ENCODE data around the gene PPP1R3F.
"Not testable (repeated sequence)": the region's sequence is repeated elsewhere in the genome, so short reads cannot be mapped to it uniquely, and the experiment has no call there.

Gene PPP1R3F

DNA sequence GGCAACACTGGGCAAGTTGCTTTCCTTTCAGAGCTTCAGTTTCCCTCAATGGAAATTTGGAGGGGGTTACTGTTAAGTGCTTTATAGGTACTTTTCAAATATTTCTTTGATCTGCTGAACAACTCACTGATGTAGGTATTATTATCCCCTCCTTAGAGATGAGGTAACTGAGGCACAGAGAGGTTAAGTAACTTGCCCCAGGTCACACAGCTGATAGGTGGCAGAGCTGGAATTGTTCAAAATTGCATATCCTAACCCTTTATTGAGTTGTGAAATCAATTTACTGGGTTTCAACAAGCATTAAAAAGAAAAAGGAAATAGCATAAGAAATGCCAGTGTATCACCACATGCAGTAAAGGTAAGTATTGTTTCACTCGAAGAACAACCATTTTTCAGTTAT is 6.6 kb downstream of the PPP1R3F start:
- no peak for DNase-seq (ENCODE audit: low read depth)

DNA sequence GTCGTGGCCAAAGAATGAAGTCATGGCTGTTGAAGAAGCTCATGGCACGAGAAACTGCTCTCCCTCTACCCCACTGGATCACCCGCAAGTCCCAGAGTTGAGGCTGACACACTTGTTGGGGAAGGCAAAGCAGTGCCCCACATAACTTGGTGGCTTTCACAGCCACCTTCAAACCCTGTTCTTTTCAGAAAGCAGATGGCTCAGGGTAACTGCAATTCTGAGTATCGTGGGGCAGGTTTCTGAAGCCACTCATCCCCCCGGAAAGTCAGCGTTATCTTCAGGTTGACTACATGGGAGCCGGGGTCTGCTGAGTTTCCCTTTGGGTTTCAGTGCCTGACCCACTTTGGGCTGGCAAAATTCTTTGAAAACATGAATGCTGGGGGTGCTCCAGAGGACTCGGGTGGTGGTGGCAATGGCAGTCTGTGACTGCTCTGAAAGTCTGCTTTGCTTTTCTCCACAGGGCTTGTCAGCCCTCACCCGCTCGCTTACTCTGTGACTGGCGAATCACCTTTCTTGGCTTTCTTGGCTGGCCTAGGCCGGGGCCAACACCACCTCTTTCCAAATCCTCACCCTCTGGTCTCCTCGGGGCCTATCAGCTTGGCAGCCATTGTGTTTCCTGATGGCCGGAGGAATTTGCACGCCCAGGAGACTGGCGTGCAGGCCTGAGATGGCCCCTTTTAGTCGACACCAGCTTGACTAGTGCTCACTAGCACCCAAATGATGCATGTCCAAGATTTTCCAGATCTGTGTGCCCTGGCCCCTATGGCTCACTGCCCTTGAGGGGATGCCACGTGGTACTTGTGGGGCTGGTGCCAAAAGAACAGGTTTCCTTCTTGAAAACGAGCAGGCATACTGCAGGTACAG is 7.3 kb downstream of the PPP1R3F start:
- peak; percentile 7 for DNase-seq (ENCODE audit: low read depth)

DNA sequence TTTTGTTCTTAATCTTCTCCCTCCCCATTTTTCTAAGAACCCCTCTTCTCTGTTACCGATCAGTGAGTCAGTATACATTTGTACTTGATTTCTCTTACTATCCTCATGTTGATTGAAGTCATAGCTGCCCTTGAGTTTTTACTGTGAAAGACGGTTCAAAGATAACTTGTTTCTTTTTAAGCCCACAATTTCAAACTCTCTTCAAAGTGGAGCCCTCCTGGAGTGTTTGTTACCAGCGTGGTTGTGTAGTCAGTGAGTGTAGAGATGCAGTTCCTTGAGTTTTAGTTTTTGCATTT is 7.9 kb downstream of the PPP1R3F start:
- no peak for DNase-seq (ENCODE audit: low read depth)

DNA sequence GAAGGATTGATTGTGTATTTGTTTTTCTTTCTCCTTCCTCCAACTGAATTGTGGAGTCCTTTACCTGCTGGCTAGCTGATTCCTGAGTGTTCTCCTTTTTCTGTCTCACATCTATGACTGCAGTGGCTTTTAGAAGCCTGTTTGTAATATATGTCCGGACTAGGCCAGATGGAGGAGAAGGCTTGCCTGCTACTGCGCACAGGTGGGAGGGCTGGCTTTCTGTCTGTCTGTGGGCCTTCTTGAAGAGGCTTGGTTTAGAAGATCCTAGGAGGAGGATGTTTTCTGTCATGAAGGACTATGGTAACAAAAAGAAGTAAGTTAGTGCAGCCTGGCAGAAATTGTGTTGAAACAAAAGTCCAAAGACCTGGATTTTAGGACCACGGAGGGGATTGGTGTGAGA is 8.5 kb downstream of the PPP1R3F start:
- no peak for DNase-seq (ENCODE audit: low read depth)

DNA sequence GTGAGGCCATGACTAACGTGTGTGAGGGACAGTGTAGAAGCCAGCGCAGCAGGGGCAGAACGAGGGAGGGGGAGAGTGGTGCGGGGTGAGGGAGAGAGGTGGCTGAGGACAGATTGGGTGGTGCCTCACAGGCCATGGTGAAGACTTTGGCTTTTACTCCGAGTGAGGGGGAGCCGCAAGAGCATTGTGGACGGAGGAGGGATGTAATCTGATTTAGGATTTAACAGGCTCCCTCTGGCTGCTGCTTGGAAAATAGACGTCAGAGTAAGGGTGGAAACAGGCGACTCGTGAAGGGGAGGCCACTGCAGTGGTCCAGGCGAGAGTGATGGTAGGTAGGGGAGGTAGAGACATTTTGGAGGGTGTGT is 13.0 kb downstream of the PPP1R3F start:
- DNase-seq (ENCODE audit: low read depth): peak; percentile 27

DNA sequence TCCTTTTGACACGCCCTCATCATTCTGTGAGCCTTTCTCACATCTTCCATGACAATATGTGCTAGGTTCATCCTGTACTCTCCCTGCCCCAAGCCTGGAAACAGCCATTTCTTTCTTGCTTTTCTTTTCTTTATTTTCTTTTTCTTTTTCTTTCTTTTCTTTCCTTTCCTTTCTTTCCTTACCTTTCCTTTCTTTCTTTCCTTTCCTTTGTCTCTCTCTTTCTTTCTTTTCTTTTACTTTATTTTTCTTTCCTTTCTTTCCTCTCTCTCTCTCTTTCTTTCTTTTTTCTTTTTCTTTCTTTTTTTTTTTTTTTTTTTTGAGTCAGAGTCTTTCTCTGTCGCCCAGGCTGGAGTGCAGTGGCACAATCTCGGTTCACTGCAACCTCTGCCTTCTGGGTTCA is 14.6 kb downstream of the PPP1R3F start:
- DNase-seq (ENCODE audit: low read depth): no peak

DNA sequence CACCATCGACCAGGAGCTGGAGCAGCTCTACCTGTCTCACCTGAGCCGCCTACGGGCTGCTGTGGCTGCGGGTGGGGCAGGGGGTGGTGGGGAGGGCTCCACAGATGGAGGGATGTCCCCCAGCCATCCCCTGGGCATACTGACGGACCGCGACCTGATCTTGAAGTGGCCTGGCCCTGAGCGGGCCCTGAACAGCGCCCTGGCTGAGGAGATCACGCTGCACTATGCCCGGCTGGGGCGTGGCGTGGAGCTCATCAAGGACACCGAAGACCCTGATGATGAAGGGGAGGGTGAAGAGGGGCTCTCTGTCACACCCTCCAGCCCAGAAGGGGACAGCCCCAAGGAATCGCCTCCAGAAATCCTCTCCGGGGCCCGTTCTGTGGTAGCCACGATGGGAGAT is 16.5 kb downstream of the PPP1R3F start:
- DNase-seq (ENCODE audit: low read depth): no peak

DNA sequence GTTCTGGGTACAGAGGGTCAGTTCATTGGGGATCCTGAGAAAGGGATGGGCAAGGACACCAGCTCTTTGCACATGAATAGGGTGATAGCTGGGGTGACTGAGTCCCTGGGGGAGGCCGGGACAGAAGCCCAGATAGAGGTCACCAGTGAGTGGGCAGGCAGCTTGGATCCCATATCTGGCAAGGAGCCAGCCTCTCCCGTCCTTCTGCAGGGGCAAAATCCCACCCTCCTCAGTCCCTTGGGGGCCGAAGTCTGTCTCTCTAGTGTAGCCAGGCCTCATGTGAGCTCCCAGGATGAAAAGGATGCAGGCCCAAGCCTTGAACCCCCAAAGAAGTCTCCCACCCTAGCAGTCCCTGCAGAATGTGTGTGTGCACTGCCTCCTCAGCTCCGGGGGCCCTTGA is 17.0 kb downstream of the PPP1R3F start:
- DNase-seq (ENCODE audit: low read depth): no peak

DNA sequence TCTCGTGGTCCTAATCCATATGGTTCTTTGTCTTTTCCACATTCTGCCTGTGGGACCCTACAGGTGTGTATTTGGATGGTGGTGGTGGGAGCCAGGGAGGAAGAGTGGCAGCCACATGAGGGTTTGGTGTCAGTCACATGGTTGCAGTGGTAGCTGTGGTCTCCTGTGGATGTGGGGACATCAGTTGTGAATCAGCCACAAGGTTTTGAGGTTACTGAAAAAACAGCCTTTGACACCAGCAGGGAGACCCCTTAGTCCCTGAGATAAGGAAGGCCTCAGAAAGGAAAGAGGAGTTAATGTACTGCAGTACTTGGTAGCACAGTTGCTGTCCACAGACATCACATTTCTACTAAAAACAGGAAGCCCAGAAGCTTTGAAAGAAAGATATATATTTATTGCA is 18.1 kb downstream of the PPP1R3F start:
- no peak for DNase-seq (ENCODE audit: low read depth)

DNA sequence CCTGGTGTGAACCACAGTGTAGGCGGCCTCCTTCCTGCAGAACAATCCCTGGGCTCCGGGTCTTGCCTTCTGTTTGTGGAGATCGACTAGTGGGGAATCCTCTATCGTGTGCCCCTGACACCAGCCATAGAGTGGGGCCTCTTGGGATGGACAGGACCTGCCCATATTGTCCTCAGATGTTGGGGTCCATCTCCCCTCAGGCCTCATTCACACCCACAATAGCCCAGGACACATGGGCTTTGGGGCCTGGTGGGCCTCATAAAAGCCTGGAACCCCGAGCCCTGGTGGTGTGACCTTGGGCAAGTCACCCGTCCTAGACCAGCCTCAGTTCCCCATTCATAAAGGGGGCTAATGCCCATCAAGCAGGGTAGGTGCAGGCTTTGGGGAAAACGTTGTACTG is 20.6 kb downstream of the PPP1R3F start:
- DNase-seq (ENCODE audit: low read depth): no peak

DNA sequence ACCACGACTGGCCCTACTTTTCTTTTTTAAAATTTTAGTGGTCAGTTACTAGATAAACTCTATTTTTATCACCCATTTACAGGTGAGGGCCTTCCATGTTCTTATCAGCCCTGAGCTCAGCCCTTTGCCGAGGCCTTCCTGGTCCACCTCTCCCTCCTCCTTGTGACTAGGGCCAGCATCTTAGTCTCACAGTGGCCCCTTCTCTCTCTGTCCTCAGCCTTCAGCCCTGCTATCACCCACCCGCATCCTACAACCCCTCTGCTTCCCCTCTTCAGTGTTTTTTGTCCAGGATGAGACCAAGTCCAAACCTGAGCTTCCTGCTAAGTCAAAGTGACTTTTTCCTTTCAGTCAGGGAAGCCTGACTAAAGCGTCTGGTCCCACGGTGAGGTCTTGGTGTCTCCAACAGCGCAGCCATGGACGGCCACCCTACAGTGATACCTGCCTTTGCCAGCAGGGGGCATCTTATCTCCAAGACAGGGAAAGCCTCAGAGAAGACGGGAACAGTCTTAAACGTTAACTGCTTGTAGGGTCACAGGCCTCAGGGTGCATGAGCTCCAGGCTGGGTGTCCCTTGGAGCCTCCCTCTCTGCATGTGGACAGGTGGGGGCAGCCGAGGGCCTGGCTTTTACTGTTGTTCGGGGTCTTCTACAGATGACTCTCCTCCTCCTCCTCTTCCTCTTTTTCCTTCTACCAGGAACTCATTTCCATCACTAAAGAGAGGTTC is 22.2 kb downstream of the PPP1R3F start:
- peak; percentile 41 for DNase-seq (ENCODE audit: low read depth)

DNA sequence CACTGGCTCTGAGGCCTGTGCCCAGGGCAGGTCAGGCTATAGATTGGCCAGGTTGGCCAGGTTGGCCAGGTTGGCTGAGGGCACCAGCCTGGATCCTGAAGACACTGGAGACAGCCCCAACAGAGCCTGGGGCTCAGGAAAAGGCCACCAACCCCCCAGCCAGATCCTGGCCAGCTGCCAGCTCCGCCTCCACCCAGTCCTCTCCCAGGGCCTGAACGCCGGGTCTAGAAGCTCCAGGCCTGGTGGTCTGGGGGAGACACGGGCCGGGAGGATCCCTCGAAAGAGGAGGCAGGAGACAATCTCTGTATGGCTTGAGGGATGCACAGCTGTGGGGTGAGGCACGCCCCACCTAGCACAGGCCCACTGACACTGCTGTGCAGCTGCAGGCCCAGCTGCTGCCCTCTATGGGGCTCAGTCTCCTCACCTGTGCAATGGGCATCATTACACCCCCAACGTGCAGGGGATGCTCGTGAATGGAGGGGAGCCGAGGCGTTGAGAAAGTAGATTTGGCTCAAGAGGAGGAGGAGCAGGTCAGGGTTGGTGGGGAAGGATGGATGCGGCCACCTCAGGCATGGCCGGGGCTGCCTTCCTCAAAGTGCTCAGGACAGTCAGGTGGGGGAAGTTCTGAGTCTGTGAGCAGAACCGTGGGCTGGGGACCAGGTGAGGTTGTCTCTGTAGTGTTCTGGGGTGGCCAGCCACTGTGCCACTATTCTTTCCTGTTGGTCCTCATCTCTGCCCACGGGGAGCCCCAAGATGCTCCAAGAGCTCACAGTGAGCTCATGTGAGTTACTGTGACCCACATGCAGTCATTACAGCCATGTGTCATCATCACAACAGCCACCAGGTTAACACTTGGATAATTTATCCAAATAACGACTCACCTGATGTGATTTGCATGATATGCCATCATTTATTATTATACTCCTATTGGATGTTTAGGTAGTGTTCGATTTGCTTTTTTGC is 23.1 kb downstream of the PPP1R3F start:
- DNase-seq (ENCODE audit: low read depth): no peak

DNA sequence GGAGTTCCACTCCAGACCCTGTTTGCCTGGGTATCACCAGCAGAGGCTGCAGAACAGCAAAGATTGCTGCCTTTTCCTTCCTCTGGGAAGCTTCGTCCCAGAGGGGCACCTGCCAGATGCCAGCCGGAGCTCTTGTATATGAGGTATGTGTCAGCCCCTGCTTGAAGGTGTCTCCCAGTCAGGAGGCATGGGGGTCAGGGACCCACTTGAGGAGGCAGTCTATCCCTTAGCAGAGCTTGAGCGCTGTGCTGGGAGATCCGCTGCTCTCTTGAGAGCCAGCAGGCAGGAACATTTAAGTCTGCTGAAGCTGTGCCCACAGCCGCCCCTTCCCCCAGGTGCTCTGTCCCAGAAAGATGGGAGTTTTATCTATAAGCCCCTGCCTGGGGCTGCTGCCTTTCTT is 29.7 kb downstream of the PPP1R3F start:
- DNase-seq (ENCODE audit: low read depth): not testable (repeated sequence)

DNA sequence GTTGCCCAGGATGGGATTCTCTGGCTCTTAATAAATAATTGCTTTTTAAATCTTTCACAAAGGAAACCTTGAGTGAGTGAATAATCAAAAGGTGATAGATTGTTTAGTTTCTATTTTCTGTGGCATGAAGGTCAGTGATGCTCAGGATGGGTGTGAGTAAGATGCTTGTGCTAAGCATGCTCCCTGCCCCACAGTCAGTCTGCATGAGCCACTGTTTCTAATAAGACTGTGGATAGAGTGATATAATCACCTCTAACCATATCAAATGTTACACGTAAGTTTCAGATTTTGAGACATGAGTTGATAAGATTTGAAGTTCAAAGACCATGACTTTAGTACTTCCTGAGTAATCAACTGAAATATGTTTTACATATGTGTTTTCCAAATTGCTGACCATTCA is 31.1 kb downstream of the PPP1R3F start:
- no peak for DNase-seq (ENCODE audit: low read depth)

DNA sequence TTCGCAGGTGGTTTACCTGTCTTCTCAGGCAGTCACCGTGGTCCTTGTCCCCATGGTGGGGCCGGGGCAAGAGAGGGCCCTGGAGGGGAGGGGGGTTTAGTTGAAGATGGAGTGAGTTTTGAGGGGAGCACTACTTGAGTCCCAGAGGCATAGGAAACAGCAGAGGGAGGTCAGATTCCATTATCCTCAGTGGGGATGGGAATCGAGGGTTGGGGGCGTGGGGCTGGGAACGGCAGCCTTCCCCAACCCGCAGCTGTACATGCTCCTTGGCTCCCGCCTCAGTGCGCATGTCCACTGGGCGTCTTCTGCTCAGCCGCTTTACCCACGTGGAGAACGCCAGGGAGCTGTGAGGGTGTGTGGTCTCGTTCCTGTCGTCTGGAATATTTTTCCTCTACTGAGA is 33.8 kb downstream of the PPP1R3F start, which contains the start of gene GAGE10:
Gene GAGE10 (plus strand): TSS at position 301 of the 400 bp plus-strand sequence. CDS start 1,214 bp downstream, outside the sequence.
- DNase-seq (ENCODE audit: low read depth): no peak

DNA sequence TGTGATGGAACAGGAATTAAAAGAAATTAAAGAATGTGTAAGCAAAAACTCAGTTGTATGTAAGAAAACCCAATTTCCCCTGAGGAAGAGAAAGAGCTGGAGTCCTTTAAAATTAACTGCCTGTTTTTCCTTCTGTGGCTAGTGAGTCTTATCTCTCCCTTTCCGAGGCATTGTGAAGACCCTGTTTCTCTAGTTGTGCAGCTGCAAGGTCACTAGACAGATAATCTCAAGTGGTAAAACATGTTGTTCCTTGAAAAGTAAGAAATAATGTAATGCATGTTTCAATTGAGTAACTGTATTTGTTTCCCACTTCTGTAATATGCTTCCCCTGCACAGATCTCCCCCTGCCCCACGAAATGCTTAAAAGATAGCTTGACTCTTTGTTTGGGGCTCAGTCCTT is 38.2 kb downstream of the PPP1R3F start:
- not testable (repeated sequence) for DNase-seq (ENCODE audit: low read depth)

DNA sequence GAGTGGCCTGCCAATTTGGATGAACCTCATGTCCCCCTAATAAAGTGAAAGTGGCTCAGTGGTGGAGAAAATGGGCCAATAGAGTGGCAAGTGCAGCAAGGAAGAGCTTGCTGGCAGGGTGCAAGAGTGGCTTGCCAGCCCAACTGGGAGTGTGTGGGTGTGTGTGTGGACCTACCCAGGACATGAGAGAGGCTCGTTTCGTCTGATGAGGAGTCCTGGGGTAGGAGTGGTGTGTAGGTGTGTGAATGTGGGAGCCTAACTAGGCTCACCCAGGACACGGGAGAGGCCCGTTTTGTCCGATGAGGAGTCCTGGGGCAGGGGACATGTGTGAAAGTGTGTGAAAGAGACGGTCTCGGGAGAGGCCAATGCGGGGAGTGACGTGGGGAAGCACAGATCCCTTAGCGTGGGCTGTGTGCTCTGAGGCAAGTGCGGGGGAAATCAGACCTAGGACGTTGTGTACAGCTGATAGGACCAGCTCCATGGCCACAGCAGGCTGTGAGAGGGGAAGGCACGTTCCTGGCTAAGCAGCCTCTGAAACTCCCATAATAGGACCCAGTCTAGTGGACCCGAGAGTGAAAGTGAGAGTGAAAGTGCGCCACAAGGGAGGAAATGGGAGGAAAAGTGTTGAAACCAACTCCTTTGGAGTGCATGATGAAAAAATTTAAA is 39.1 kb downstream of the PPP1R3F start:
- DNase-seq (ENCODE audit: low read depth): peak; percentile 10

DNA sequence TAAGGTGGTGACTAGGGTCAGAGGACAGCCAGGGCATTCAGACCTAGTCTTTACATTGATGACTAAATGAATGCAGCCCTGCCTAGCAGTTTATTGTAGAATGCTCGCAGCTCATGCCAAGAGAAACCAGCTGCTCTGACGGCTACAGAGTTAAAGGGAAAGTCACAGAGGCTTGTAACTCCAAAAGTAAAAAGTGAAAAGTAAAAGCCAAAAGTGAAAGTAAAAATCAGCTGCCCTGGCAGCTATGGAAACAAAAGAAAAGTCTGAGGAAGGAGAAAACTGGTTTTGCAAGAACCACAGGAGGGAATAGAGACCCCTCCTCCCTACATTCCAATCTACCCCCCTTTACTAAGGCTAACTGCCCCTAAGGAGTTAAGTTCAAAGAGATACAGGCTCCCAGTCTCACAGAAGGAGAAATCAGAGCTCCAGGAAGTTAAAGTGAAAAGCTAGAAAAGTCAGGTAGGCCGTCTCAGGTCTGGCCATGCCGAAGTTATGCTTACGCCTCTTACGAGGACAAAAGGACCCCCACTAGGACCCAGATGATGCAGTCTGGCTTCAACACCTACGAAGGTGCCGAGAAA is 39.9 kb downstream of the PPP1R3F start:
- peak; percentile 9 for DNase-seq (ENCODE audit: low read depth)

DNA sequence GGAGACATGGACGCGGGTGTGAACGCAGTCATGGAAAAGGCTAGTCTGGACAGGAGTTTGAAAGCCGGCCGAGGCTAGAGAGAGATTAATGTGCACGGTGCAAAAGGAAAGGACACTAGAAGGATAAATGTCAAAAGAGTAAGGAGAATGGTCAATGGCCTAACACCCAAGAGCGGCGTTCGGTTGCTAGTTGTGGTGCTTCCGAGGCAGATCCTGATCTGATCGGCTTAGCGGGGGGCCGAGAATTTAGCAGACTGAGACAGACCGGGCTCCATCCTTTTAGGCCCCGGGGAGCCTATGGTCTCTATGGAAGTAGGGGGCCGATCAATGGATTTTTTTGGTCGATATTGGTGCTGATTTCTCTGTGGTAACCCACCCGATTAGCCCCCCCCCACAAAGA is 40.8 kb downstream of the PPP1R3F start:
- DNase-seq (ENCODE audit: low read depth): no peak

DNA sequence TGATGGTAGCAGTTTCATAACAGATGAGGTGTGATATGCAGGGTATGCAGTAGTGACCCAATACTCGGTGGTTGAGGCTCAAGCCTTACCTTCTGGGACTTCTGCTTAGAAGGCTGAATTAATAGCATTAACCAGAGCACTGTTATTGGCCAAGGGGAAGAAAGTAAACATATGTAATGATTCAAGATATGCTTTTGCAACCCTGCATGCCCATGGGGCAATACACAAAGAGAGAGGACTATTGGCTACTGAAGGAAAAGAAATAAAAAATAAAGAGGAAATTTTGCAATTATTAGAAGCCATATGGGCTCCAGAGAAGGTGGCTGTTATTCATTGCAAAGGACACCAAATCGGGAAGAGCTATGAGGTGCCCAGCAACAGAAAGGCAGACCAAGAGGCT is 42.6 kb downstream of the PPP1R3F start:
- no peak for DNase-seq (ENCODE audit: low read depth)

DNA sequence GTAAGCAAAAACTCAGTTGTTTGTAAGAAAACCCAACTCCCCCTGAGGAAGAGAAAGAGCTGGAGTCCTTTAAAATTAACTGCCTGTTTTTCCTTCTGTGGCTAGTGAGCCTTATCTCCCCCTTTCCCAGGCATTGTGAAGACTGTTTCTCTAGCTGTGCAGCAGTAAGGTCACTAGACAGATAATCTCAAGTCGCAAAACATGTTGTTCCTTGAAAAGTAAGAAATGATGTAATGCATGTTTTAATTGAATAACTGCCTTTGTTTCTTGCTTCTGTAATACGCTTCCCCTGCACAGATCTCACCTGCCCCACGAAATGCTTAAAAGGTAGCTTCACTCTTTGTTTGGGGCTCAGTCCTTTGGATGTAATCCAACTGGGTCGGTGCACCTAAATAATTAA is 46.5 kb downstream of the PPP1R3F start:
- no peak for DNase-seq (ENCODE audit: low read depth)

DNA sequence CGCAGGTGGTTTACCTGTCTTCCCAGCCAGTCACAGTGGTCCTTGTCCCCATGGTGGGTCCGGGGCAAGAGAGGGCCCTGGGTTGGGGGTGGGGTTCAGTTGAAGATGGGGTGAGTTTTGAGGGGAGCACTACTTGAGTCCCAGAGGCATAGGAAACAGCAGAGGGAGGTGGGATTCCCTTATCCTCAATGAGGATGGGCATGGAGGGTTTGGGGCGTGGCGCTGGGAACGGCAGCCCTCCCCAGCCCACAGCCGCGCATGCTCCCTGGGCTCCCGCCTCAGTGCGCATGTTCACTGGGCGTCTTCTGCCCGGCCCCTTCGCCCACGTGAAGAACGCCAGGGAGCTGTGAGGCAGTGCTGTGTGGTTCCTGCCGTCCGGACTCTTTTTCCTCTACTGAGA is 52.1 kb downstream of the PPP1R3F start, which contains the start of gene GAGE12J:
Gene GAGE12J (plus strand): TSS at position 301 of the 400 bp plus-strand sequence. CDS start 1,157 bp downstream, outside the sequence.
- not testable (repeated sequence) for DNase-seq (ENCODE audit: low read depth)

Data from amniotic epithelial cell (primary cell).